ENCODE results near the gene TREX2. TPM values are rescaled to one million over a fixed set of nuclear protein-coding genes. Genes with fewer than 3 reads are reported as not detected.
A peak's percentile ranks its signal among the peaks of the same experiment; 100 is the strongest.

The TREX2 gene
- total and polyA plus RNA-seq, 5 experiments from 2014 or later, result 0.30 to 5.5 (median 1.2) TPM

- Mint-ChIP-seq H3K9me3 (peaks cover 0 to 2% (median 0%) of the 10 kb centered on the region in 9 donors), H3K27ac (no peak overlapping the region), H3K27me3 (no peaks in the 10 kb centered on the region), H3K4me1 (no peaks in the 10 kb centered on the region), H3K4me3 (no peak overlapping the region), H3K36me3 (no peaks in the 10 kb centered on the region)
- DNase-seq (no peak), ATAC-seq (no peak)
- POLR2A ChIA-PET, result no interaction called here
Measured at GRCh38 chrX:153486171-153486570, 40.3 kb upstream of the TREX2 start.

GRCh38 chrX:153485396-153486080, 39.7 kb upstream of the TREX2 start:
- Mint-ChIP-seq H3K4me3 (no peak overlapping the region), H3K27me3 (no peaks in the 10 kb centered on the region), H3K36me3 (no peaks in the 10 kb centered on the region), H3K4me1 (no peaks in the 10 kb centered on the region), H3K9me3 (peaks cover 0 to 2% (median 0%) of the 10 kb centered on the region in 9 donors), H3K27ac (no peak overlapping the region)
- ATAC-seq, result no peak
- POLR2A ChIA-PET, result no interaction called here
- DNase-seq, result no peak

GRCh38 chrX:153482376-153483015, 36.6 kb upstream of the TREX2 start:
- Mint-ChIP-seq H3K27ac (no peak overlapping the region), H3K36me3 (no peaks in the 10 kb centered on the region), H3K27me3 (no peaks in the 10 kb centered on the region), H3K4me1 (no peaks in the 10 kb centered on the region), H3K4me3 (no peak overlapping the region), H3K9me3 (peaks cover 0 to 3% (median 0%) of the 10 kb centered on the region in 9 donors)
- no peak for ATAC-seq
- POLR2A ChIA-PET, result no interaction called here
- no peak for DNase-seq

GRCh38 chrX:153481043-153481442, 35.2 kb upstream of the TREX2 start:
- H3K9me3 Mint-ChIP-seq, result peaks cover 0 to 3% (median 0%) of the 10 kb centered on the region in 9 donors
- peaks cover 0 to 2% (median 0%) of the 10 kb centered on the region in 4 donors for H3K4me1 Mint-ChIP-seq
- POLR2A ChIA-PET, result no interaction called here
- H3K27ac Mint-ChIP-seq, result no peak overlapping the region
- ATAC-seq (no peak), DNase-seq (no peak)
- H3K4me3 Mint-ChIP-seq, result no peak overlapping the region
- no peaks in the 10 kb centered on the region for H3K27me3 Mint-ChIP-seq
- H3K36me3 Mint-ChIP-seq, result no peaks in the 10 kb centered on the region

- no peak overlapping the region for H3K4me3 Mint-ChIP-seq
- H3K36me3 Mint-ChIP-seq, result no peaks in the 10 kb centered on the region
- peaks cover 0 to 3% (median 0%) of the 10 kb centered on the region in 9 donors for H3K9me3 Mint-ChIP-seq
- DNase-seq, result no peak
- no peak for ATAC-seq
- peaks cover 0 to 6% (median 4%) of the 10 kb centered on the region in 4 donors for H3K4me1 Mint-ChIP-seq
- H3K27me3 Mint-ChIP-seq, result no peaks in the 10 kb centered on the region
- no peak overlapping the region for H3K27ac Mint-ChIP-seq
- POLR2A ChIA-PET, result no interaction called here
Measured at GRCh38 chrX:153478746-153479145, 32.9 kb upstream of the TREX2 start.

- DNase-seq (no peak), ATAC-seq (no peak)
- peaks cover 0 to 9% (median 6%) of the 10 kb centered on the region in 4 donors for H3K4me1 Mint-ChIP-seq
- no peaks in the 10 kb centered on the region for H3K36me3 Mint-ChIP-seq
- no peaks in the 10 kb centered on the region for H3K27me3 Mint-ChIP-seq
- H3K4me3 Mint-ChIP-seq, result no peak overlapping the region
- no peak overlapping the region for H3K27ac Mint-ChIP-seq
- peaks cover 0 to 3% (median 0%) of the 10 kb centered on the region in 9 donors for H3K9me3 Mint-ChIP-seq
- POLR2A ChIA-PET, result no interaction called here
Measured at GRCh38 chrX:153477901-153478300, 32.0 kb upstream of the TREX2 start.

GRCh38 chrX:153477364-153477857, 31.6 kb upstream of the TREX2 start:
- H3K36me3 Mint-ChIP-seq, result no peaks in the 10 kb centered on the region
- H3K27me3 Mint-ChIP-seq, result no peaks in the 10 kb centered on the region
- DNase-seq, result no peak
- peaks cover 0 to 9% (median 6%) of the 10 kb centered on the region in 4 donors for H3K4me1 Mint-ChIP-seq
- POLR2A ChIA-PET, result no interaction called here
- no peak overlapping the region for H3K27ac Mint-ChIP-seq
- no peak overlapping the region for H3K4me3 Mint-ChIP-seq
- ATAC-seq, result no peak
- peaks cover 0 to 3% (median 0%) of the 10 kb centered on the region in 9 donors for H3K9me3 Mint-ChIP-seq

- ATAC-seq (no peak), DNase-seq (no peak)
- H3K36me3 Mint-ChIP-seq, result no peaks in the 10 kb centered on the region
- POLR2A ChIA-PET, result no interaction called here
- H3K27me3 Mint-ChIP-seq, result no peaks in the 10 kb centered on the region
- H3K27ac Mint-ChIP-seq, result peak overlapping the region in 1 of 10 donors; percentile 36
- peaks cover 0 to 9% (median 6%) of the 10 kb centered on the region in 4 donors for H3K4me1 Mint-ChIP-seq
- H3K9me3 Mint-ChIP-seq, result peaks cover 0 to 3% (median 0%) of the 10 kb centered on the region in 9 donors
- H3K4me3 Mint-ChIP-seq, result no peak overlapping the region
Measured at GRCh38 chrX:153476666-153477363, 31.0 kb upstream of the TREX2 start.

GRCh38 chrX:153475751-153476281, 30.0 kb upstream of the TREX2 start:
- ATAC-seq (no peak), DNase-seq (no peak)
- POLR2A ChIA-PET, result no interaction called here
- H3K27me3 Mint-ChIP-seq, result no peaks in the 10 kb centered on the region
- peak overlapping the region in 4 of 10 donors; percentile 18 to 63 (median 56) for H3K4me3 Mint-ChIP-seq
- H3K9me3 Mint-ChIP-seq, result peaks cover 0 to 3% (median 0%) of the 10 kb centered on the region in 9 donors
- no peaks in the 10 kb centered on the region for H3K36me3 Mint-ChIP-seq
- peak overlapping the region in 1 of 10 donors; percentile 34 for H3K27ac Mint-ChIP-seq
- H3K4me1 Mint-ChIP-seq, result peaks cover 0 to 11% (median 8%) of the 10 kb centered on the region in 4 donors

GRCh38 chrX:153475271-153475670, 29.4 kb upstream of the TREX2 start:
- Mint-ChIP-seq H3K4me1 (peaks cover 0 to 11% (median 8%) of the 10 kb centered on the region in 4 donors), H3K27me3 (no peaks in the 10 kb centered on the region), H3K36me3 (no peaks in the 10 kb centered on the region), H3K27ac (peak overlapping the region in 2 of 10 donors; percentile 17 to 56), H3K9me3 (peaks cover 0 to 3% (median 0%) of the 10 kb centered on the region in 9 donors), H3K4me3 (peak overlapping the region in 8 of 10 donors; percentile 6 to 62 (median 38))
- POLR2A ChIA-PET, result no interaction called here
- DNase-seq, result no peak
- no peak for ATAC-seq

GRCh38 chrX:153474718-153475117, 28.9 kb upstream of the TREX2 start:
- DNase-seq (peak; percentile 14 to 67 (median 33)), ATAC-seq (peak in 1 of 2 donors; percentile 13)
- peaks cover 0 to 11% (median 8%) of the 10 kb centered on the region in 4 donors for H3K4me1 Mint-ChIP-seq
- H3K27ac Mint-ChIP-seq, result no peak overlapping the region
- H3K4me3 Mint-ChIP-seq, result peak overlapping the region in 3 of 10 donors; percentile 8 to 62 (median 41)
- no peaks in the 10 kb centered on the region for H3K27me3 Mint-ChIP-seq
- POLR2A ChIA-PET, result no interaction called here
- peaks cover 0 to 3% (median 0%) of the 10 kb centered on the region in 9 donors for H3K9me3 Mint-ChIP-seq
- H3K36me3 Mint-ChIP-seq, result no peaks in the 10 kb centered on the region

- no peak for ATAC-seq
- Mint-ChIP-seq H3K4me1 (peaks cover 0 to 15% (median 9%) of the 10 kb centered on the region in 4 donors), H3K9me3 (peaks cover 0 to 1% (median 0%) of the 10 kb centered on the region in 9 donors), H3K36me3 (no peaks in the 10 kb centered on the region), H3K27ac (peak overlapping the region in 9 of 10 donors; percentile 13 to 87 (median 59)), H3K27me3 (no peaks in the 10 kb centered on the region), H3K4me3 (peak overlapping the region in 9 of 10 donors; percentile 22 to 82 (median 62))
- no peak for DNase-seq
- POLR2A ChIA-PET, result interaction anchor here (0.6 to 0.7 kb wide), 2 partner anchors 523 to 533 kb away, joined by 3 read pairs; no protein-coding TSS in a partner anchor
Measured at GRCh38 chrX:153474266-153474665, 28.4 kb upstream of the TREX2 start.
